Measurements from ENCODE around the gene ARHGAP26.

ARHGAP26 gene

GRCh38 chr5:142749321-142749720 is 20.9 kb upstream of the ARHGAP26 start:
- FAIRE-seq = no peak

- no peak for FAIRE-seq
These were observed 17.0 kb upstream of the ARHGAP26 start for GRCh38 chr5:142753116-142753631.

- no peak for FAIRE-seq
These were observed 16.1 kb upstream of the ARHGAP26 start for GRCh38 chr5:142754031-142754430.

GRCh38 chr5:142756576-142756975 is 13.6 kb upstream of the ARHGAP26 start:
- FAIRE-seq = no peak

- FAIRE-seq = no peak
These were observed 12.6 kb upstream of the ARHGAP26 start for GRCh38 chr5:142757564-142757963.

- no peak for FAIRE-seq
These were observed 11.9 kb upstream of the ARHGAP26 start for GRCh38 chr5:142758062-142758795.

- no peak for FAIRE-seq
These were observed 11.4 kb upstream of the ARHGAP26 start for GRCh38 chr5:142758796-142759145.

- no peak for FAIRE-seq
These were observed 6.5 kb upstream of the ARHGAP26 start for GRCh38 chr5:142763701-142764100.

GRCh38 chr5:142767178-142767577 is 3.0 kb upstream of the ARHGAP26 start:
- FAIRE-seq = no peak

- no peak for FAIRE-seq
These were observed 2.3 kb upstream of the ARHGAP26 start for GRCh38 chr5:142767911-142768310.

- no peak for FAIRE-seq
These were observed 855 bp upstream of the ARHGAP26 start for GRCh38 chr5:142769251-142769792.

GRCh38 chr5:142770650-142771609 is 753 bp downstream of the ARHGAP26 start:
- FAIRE-seq = no peak

- no peak for FAIRE-seq
These were observed 1.5 kb downstream of the ARHGAP26 start for GRCh38 chr5:142771666-142772065.

- no peak for FAIRE-seq
These were observed 2.5 kb downstream of the ARHGAP26 start for GRCh38 chr5:142772446-142773293.

GRCh38 chr5:142777099-142777498 is 6.9 kb downstream of the ARHGAP26 start:
- FAIRE-seq = no peak

GRCh38 chr5:142777850-142778249 is 7.7 kb downstream of the ARHGAP26 start:
- no peak for FAIRE-seq

- FAIRE-seq = no peak
These were observed 9.1 kb downstream of the ARHGAP26 start for GRCh38 chr5:142779163-142779840.

GRCh38 chr5:142780871-142781270 is 10.7 kb downstream of the ARHGAP26 start:
- no peak for FAIRE-seq

- FAIRE-seq = no peak
These were observed 12.9 kb downstream of the ARHGAP26 start for GRCh38 chr5:142782976-142783530.

- FAIRE-seq = no peak
These were observed 13.6 kb downstream of the ARHGAP26 start for GRCh38 chr5:142783601-142784341.

All from colon (tissue), 2 donors.